GM21515 (cell line): ENCODE results near the gene SAFB2.
"Not testable (repeated sequence)": the region's sequence is repeated elsewhere in the genome, so short reads cannot be mapped to it uniquely, and the experiment has no call there.

Experiments
- ATAC-seq: cut with Tn5 transposase; IDR thresholded peaks from one replicate; pipeline ENCODE4 v1.9.1; 2021; ENCODE audit not compliant: unreplicated experiment

Gene SAFB2

DNA sequence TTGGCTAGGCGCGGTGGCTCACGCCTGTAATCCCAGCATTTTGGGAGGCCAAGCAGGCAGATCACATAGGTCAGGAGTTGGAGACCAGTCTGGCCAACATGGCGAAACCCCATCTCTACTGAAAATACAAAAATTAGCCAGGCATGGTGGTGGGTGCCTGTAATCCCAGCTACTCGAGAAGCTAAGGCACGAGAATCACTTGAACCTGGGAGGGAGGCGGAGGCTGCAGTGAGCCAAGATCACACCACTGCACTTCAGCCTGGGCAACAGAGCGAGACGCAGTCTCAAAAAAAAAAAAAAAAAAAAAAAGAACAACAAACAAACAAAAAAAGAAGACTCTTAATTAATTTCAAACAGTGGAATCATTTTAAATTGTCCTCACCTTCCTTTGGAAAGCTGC lies 13.8 kb downstream of the SAFB2 start:
- not testable (repeated sequence) for ATAC-seq

DNA sequence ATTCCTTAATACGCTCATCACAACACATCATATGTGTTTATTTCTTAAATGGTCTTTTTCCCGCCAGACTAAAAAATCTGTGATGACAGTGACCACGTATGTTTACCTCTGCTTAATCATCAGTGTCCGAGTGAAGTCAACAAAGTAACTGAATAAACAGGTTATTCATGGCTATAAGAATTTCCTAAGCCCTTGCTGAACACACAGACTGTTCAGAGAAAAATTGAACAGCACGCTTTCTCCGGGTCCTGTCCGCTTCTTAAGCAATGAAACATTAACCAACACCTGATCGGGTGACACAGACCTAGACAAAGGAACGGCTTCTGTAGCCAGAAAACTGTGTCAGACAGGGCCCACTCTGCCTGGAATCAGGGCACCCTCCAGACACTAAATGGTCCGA lies 14.3 kb downstream of the SAFB2 start:
- ATAC-seq: no peak

- no peak for ATAC-seq
Observed at GRCh38 chr19:5607318-5608275, 15.0 kb downstream of the SAFB2 start.

DNA sequence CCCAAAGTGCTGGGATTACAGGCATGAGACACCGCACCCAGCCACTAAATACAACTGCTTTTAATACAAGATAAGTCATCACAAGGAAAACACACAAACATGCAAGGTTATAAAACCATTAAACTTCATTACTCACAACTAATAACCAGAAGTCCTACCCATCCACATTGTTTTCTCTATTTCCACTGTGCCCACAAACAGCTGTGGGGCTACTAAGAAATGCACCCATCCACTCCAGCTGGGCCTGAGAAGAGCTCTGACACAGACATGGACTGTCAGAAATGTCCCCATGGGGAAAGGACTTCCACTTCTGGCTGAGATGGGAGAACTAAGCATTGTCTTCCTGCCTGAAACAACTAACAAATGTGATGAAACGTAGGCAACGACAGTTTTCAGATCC lies 17.2 kb downstream of the SAFB2 start:
- no peak for ATAC-seq

GRCh38 chr19:5603626-5604025 lies 18.9 kb downstream of the SAFB2 start:
- no peak for ATAC-seq

- ATAC-seq: no peak
Observed at GRCh38 chr19:5600797-5601196, 21.8 kb downstream of the SAFB2 start.

GRCh38 chr19:5595745-5596144 lies 26.8 kb downstream of the SAFB2 start:
- ATAC-seq: no peak

DNA sequence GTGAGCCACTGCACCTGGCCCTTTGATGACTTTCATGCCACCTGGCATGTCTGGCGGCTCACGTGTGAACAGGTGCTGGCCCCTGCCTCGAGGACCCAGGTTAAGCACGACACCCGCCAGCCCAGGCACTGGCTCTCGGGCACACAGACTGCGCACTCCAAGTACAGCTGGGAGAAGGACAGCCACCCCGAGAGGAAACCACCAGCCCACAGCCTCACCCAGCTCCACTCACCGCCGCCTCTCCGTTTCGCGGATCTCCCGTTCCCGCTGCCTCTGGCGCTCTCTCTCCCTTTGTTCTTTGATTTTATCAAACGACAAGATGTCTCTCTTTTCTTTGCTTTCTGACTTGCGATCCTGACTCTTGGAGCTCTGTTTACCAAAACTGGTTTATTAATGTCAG lies 27.4 kb downstream of the SAFB2 start:
- ATAC-seq: no peak

DNA sequence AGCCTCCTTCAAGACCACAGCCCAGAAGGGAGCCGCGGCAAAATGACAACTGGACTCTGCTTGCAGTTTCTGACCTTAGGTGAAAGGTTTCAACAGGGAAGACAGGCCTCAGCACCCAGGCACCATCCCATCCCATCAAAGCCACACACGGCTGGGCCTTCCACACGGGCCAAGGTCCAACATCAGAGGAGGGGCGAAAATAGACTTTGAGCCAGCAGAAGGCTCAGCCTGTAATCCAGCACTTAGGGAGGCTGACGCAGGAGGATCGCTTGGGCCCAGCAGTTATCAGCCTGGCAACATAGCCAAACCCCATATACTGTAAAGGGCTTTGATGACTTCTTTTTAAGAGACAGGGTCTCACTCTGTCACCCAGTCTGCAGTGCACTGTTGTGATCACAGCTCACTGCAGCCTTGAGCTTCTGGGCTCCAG lies 28.0 kb downstream of the SAFB2 start:
- no peak for ATAC-seq

GRCh38 chr19:5593343-5594255 lies 29.0 kb downstream of the SAFB2 start:
- no peak for ATAC-seq

DNA sequence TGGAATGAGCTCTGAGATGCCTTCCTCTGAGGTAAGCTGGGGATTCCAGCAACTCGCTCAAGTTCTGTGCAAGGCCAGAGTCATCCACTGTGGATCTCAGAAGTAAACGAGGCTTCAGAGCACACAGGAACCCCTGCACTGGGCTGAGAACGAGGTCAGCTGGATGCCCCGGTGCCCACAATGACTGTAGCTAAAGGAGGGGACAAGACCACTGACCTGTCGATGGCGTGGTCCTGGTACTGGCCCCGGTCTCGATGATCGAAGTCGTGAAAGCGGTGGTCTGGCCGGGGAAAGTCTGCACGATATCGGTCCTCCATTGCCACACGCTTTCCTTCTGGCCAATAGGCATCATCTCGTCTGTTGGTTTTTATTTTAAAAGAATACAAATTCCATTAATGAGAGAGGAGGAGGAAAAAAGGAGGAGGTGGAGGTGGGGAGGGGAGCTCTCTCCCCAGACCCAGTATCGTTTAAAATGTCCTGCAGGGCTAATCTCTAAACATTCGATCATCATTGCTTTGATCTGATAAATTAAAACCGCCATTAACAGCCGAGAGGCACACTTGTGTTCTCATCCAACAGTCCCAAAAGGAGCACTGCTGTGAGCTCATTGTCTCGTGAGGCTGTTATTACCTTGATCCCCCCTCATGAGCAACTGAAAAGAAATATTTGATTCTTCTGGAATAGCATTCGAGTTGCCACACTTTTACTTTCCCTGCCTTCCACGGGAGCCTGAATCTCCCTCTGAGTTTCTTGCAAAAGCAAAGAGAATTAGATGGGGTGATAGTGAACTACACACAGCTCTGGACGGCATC lies 29.8 kb downstream of the SAFB2 start:
- ATAC-seq: no peak

DNA sequence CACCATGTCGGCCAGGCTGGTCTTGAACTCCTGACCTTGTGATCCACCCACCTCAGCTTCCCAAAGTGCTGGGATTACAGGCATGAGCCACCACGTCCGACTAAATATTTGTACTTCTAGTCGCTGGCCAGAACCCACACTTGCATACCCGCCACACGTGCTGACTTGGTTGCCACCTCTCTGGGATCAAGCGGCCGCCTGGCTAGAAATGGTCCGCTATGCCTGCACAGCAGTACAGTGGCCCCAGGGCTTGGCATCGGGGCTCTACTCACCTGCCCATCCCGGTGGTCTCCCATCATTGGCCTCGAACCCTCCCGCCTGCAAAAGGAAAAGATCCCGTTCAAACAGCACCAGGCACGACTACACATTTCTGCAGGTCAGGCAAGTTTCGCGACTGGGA lies 31.1 kb downstream of the SAFB2 start:
- ATAC-seq: no peak

GRCh38 chr19:5590865-5591154 lies 31.8 kb downstream of the SAFB2 start:
- ATAC-seq: no peak

- ATAC-seq: no peak
Observed at GRCh38 chr19:5590151-5590864, 32.3 kb downstream of the SAFB2 start.

GRCh38 chr19:5588906-5589676 lies 33.5 kb downstream of the SAFB2 start:
- ATAC-seq: no peak

DNA sequence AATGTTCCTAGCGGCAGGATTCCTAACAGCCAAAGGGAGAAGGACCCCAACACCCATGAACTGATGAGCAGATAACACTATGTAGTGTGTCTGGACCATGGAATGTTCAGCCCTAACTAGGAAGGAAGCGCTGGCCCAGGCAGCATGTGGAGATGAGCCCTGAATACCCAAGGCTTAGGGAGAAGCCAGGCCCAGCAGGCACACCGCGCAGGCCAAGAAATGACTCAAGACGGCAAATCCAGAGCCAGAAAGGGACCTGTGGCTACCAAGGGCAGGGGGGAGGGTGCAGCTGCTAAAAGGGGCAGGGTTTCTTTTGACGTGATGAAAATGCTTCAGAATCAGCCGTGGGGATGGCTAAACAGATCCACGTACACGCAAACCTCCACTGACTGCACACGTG lies 34.1 kb downstream of the SAFB2 start:
- no peak for ATAC-seq

DNA sequence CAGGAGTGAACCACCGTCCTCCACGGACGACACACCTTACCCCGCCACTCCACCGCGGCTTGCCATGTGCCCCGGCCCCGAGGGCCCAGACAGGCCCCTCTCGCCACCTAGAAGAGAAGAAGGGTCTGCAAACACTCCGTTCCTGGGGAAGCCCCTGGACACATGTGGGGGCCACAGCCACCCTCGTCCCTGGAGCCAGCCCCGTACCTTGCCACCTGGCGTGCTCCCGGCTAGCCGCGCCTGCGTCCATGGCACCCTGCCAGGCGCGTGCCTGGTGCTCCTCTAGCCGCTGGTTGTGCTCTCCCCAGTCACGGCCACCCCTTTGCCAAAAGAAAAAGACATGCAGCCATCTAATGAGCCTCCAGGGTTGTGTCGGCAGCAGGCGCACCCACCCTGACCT lies 34.9 kb downstream of the SAFB2 start:
- no peak for ATAC-seq

DNA sequence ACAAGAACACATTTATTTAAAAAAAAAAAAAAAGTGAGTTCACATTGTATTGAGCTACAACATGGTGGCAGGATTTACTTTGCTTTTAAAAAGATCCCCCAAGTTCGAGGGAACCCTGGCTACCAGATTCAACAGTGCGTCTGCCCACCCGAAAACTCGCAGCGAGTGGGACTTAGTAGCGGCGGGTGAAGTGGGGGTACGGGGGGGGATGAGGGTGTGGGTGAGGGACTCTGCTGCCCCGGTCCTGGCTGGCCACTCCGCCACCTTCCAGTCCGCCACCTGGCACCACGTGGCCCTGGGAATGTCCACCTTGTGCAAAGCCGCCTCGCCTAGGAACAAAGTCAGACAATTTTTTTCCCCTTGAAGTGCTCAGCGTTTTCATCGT lies 35.5 kb downstream of the SAFB2 start:
- ATAC-seq: no peak

- ATAC-seq: no peak
Observed at GRCh38 chr19:5586300-5587070, 36.1 kb downstream of the SAFB2 start.
